ENCODE measurements around the gene LENG8. TPM values are rescaled to one million over a fixed set of nuclear protein-coding genes. Genes with fewer than 3 reads are reported as not detected.

Gene LENG8
- total and polyA plus RNA-seq, 2 of the 8 experiments (the other 6 are each of a cell fraction or from before 2014, with no cell fraction given), result 62.2 to 108 TPM

GRCh38 chr19:54453921-54454780 is 5.2 kb downstream of the LENG8 start (continued):
- TF ChIP-seq CHD7 (IDR thresholded peaks at IDR 0.05; ENCODE audit: insufficient replicate concordance, low read length) (no peak), HDAC2 (IDR thresholded peaks at IDR 0.05; ENCODE audit: borderline replicate concordance in 1 of 2, low read depth in 2 of 2, low read length in 2 of 2) (no peak), CTCF (IDR thresholded peaks at IDR 0.05; ENCODE audit: control extremely low read depth in 1 of 3, insufficient read depth in 1 of 3, low read depth in 1 of 3, low read length in 3 of 3) (no peak), MAX (IDR thresholded peaks at IDR 0.05) (no peak)

All from H1 (cell line).